Endothelial cell of coronary artery (primary cell): ENCODE results near the gene MYOZ2. TPM values are rescaled to one million over a fixed set of nuclear protein-coding genes. Genes with fewer than 3 reads are reported as not detected.

Source experiments
- total RNA-seq: library from RNA; depleted of rRNA; stranded (reverse); fragments of >200 nt; gene quantifications from 2 replicates; pipeline ENCODE4 v1.2.3, GENCODE V29; 2014

MYOZ2 gene
- 0.18 and 0.28 TPM in 2 replicates for total RNA-seq

DNA sequence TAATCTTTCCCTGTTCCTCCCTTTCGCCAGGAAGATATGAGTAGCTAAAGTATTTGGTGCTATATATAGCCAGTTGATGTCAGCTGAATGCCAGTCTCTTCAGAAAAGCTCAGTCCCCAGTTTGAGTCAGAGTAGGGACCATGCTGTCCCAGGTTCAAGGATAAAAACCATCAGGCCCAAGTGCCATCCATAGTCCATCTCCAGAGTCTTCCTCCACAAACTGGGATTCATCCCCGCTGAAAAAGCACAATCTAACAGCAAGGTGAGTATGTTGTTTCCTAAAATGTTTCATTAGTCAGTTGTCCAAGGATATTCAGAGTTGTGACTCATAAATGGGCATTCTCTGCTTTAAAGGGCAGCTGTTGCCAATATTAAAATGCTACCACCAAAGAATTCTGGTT is at the start of gene MYOZ2:
Gene MYOZ2, plus strand, starts transcription at position 112 of the 401 bp plus-strand sequence. CDS start 694 bp downstream, outside the sequence.

GRCh38 chr4:119212234-119212963 is 76.8 kb downstream of the MYOZ2 start, which contains the start of gene USP53:
TSS of gene USP53 (plus strand) at chr4:119212713. CDS start at chr4:119239760, 27,047 bp downstream.

Other genes starting within 250 kb of the MYOZ2 start
- 0.09 and 0.85 TPM in 2 replicates for gene SYNPO2, start 247.0 kb upstream of the MYOZ2 start, total RNA-seq
- gene USP53, start 76.9 kb downstream of the MYOZ2 start, total RNA-seq: 43.1 and 51.4 TPM in 2 replicates
- gene FABP2, start 186.3 kb downstream of the MYOZ2 start, total RNA-seq: not detected in 2 replicates